Tibial nerve (tissue), 4 donors: ENCODE data around the gene CDR2L.

Experiments
- EP300 ChIP-seq, 2 donors: sonication (generic); formaldehyde crosslinking; IDR thresholded peaks; one replicate each; pipeline ENCODE4 v1.6.1; 2017; ENCODE audit warnings: antibody characterized with exemption in 2 of 2, mild to moderate bottlenecking in 1 of 2
- POLR2A ChIP-seq, 2 donors: fragments of 450-650 bp; IDR thresholded peaks; one replicate each; pipeline ENCODE4 v1.6.1; 2017; ENCODE audit warnings: antibody characterized with exemption in 2 of 2, mild to moderate bottlenecking in 2 of 2, moderate library complexity in 2 of 2
- TF ChIP-seq, protein P1 (sequence below), 5 experiments: fragments of 200-600 bp in 3 of 5; fragments of 450-650 bp in 2 of 5; sonication (generic) in 3 of 5; IDR thresholded peaks; one replicate each; pipeline ENCODE4 v1.5.1; 2016 to 2019; ENCODE audit warnings: antibody characterized with exemption in 5 of 5, mild to moderate bottlenecking in 3 of 5, moderate library complexity in 2 of 5

DNA sequence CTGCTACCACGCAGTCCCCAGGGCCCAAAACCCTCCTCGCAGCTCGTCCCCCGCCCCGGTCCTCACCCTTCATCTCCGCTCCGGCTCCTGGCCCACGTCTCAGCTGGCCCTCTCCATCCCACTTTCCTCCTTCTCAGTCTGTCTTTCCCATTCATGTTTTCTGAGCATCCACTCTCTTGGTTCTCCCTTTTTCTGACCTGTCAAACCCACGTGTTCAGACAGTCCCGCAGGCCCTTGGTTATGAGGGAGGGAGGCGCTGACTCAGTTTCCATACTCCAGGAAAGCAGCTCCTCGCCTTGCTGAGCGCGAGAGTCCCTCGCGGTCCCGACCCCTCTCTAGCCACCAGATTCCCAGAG lies 14.5 kb upstream of the CDR2L start:
- TF ChIP-seq, protein P1, sequence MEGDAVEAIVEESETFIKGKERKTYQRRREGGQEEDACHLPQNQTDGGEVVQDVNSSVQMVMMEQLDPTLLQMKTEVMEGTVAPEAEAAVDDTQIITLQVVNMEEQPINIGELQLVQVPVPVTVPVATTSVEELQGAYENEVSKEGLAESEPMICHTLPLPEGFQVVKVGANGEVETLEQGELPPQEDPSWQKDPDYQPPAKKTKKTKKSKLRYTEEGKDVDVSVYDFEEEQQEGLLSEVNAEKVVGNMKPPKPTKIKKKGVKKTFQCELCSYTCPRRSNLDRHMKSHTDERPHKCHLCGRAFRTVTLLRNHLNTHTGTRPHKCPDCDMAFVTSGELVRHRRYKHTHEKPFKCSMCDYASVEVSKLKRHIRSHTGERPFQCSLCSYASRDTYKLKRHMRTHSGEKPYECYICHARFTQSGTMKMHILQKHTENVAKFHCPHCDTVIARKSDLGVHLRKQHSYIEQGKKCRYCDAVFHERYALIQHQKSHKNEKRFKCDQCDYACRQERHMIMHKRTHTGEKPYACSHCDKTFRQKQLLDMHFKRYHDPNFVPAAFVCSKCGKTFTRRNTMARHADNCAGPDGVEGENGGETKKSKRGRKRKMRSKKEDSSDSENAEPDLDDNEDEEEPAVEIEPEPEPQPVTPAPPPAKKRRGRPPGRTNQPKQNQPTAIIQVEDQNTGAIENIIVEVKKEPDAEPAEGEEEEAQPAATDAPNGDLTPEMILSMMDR (IDR thresholded peaks at IDR 0.05) = no peak
- no peak for TF ChIP-seq POLR2A (IDR thresholded peaks at IDR 0.05)
- TF ChIP-seq EP300 (IDR thresholded peaks at IDR 0.05) = no peak
